Tibial nerve (tissue), 3 donors: ENCODE data around the gene TMEM91.

ENCODE experiments used
- CTCF ChIP-seq, 5 experiments: fragments of 200-600 bp in 3 of 5; fragments of 450-650 bp in 2 of 5; sonication (generic) in 3 of 5; IDR thresholded peaks; one replicate each; pipeline ENCODE4 v1.5.1; 2016 to 2019; ENCODE audit warnings: antibody characterized with exemption in 5 of 5, mild to moderate bottlenecking in 3 of 5, moderate library complexity in 2 of 5
- POLR2A ChIP-seq, 2 donors: fragments of 450-650 bp; IDR thresholded peaks; one replicate each; pipeline ENCODE4 v1.6.1; 2017; ENCODE audit warnings: antibody characterized with exemption in 2 of 2, mild to moderate bottlenecking in 2 of 2, moderate library complexity in 2 of 2

- TF ChIP-seq POLR2A (IDR thresholded peaks at IDR 0.05) (no peak), CTCF (IDR thresholded peaks at IDR 0.05) (no peak)
Measured at GRCh38 chr19:41412953-41413352, 36.6 kb downstream of the TMEM91 start.
